Thyroid gland (tissue), 4 donors: ENCODE measurements around the gene SLC10A4. TPM values are rescaled to one million over a fixed set of nuclear protein-coding genes. Genes with fewer than 3 reads are reported as not detected.

Experiments
- DNase-seq, 2 donors: peaks; one replicate each; pipeline ENCODE4 v3.0.0-alpha.2; 2019
- H3K27ac ChIP-seq, 3 donors: fragments of 200-600 bp; sonication (generic); 1 replicate in 2 of 3; 2 replicates in 1 of 3; pipeline ENCODE4 v1.5.1; 2016 to 2019; ENCODE audit warnings: mild to moderate bottlenecking in 1 of 3, moderate library complexity in 1 of 3
- H3K27me3 ChIP-seq: fragments of 200-600 bp; sonication (generic); one replicate; pipeline ENCODE4 v1.5.1; 2019
- H3K36me3 ChIP-seq, 2 donors: fragments of 200-600 bp; sonication (generic); one replicate each; pipeline ENCODE4 v1.5.1; 2016 to 2019
- H3K4me1 ChIP-seq, 2 donors: fragments of 200-600 bp; sonication (generic); one replicate each; pipeline ENCODE4 v1.5.1; 2017 to 2019
- H3K4me3 ChIP-seq, 3 donors: fragments of 200-600 bp; sonication (generic); replicated peaks in 1 of 3; 1 replicate in 2 of 3; 2 replicates in 1 of 3; pipeline ENCODE4 v1.5.1; 2016; ENCODE audit warnings: mild to moderate bottlenecking in 1 of 3
- H3K9me3 ChIP-seq: fragments of 200-600 bp; sonication (generic); one replicate; pipeline ENCODE4 v1.5.1; 2017
- POLR2A ChIP-seq, 2 donors: fragments of 450-650 bp; IDR thresholded peaks; one replicate each; pipeline ENCODE4 v1.6.1; 2017; ENCODE audit warnings: antibody characterized with exemption in 2 of 2, mild to moderate bottlenecking in 2 of 2, moderate library complexity in 1 of 2
- WGBS, 2 donors: methylation state at CpG; one replicate each; pipeline ENCODE4 v1.1.5; 2017; 5-methylcytosine and 5-hydroxymethylcytosine counted together
- intact Hi-C: fragments of 100-400 bp; cut with DNase I; formaldehyde crosslinking; loops from one replicate; pipeline ENCODE4 v1.15.1; 2023
- total RNA-seq, 4 donors: library from RNA; depleted of rRNA; stranded (reverse); fragments of >200 nt; gene quantifications; one replicate each; pipeline ENCODE4 v1.2.3, GENCODE V29; 2016
- TF ChIP-seq, protein P1 (sequence below), 6 experiments: fragments of 200-600 bp in 3 of 6; fragments of 450-650 bp in 3 of 6; sonication (generic) in 3 of 6; IDR thresholded peaks; one replicate each; pipeline ENCODE4 v1.5.1; 2016 to 2019; ENCODE audit warnings: antibody characterized with exemption in 6 of 6, mild to moderate bottlenecking in 2 of 6, inconsistent platforms in 1 of 6, moderate library complexity in 1 of 6

Gene SLC10A4
- total RNA-seq, 4 donors from 2014 or later: 0.13 TPM; not detected in 3

DNA sequence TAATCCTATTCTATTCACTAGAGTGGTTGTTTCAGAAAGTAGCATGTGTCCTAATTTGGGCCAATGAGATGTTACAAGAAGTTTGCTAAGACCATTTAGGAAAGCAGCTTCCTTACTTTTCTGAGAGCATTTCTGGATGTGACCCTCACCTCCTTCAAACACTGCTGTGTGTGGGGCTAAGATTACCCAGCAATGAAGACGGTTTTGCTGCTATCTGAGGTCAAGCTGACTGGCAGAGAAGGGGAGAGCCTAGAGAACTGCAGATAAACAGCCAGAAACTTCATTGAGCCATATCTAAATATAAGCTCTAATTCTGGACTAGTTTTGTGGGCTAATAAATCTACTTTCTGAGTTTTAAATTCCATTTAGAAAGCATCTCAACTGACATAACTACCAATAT is 43.3 kb downstream of the SLC10A4 start:
- 92 to 100% methylated on average over 1 of the region's 1 CpG for WGBS, 2 donors
- no peaks in the 10 kb centered on the region for H3K27me3 ChIP-seq
- intact Hi-C loops: no loop called here
- no peak for DNase-seq
- H3K27ac ChIP-seq: no peak overlapping the region
- no peaks in the 10 kb centered on the region for H3K9me3 ChIP-seq
- no peaks in the 10 kb centered on the region for H3K4me1 ChIP-seq
- H3K36me3 ChIP-seq: peaks cover 44 to 50% of the 10 kb centered on the region in 2 donors
- H3K4me3 ChIP-seq: no peak overlapping the region
- TF ChIP-seq POLR2A (IDR thresholded peaks at IDR 0.05): no peak
- TF ChIP-seq, protein P1, sequence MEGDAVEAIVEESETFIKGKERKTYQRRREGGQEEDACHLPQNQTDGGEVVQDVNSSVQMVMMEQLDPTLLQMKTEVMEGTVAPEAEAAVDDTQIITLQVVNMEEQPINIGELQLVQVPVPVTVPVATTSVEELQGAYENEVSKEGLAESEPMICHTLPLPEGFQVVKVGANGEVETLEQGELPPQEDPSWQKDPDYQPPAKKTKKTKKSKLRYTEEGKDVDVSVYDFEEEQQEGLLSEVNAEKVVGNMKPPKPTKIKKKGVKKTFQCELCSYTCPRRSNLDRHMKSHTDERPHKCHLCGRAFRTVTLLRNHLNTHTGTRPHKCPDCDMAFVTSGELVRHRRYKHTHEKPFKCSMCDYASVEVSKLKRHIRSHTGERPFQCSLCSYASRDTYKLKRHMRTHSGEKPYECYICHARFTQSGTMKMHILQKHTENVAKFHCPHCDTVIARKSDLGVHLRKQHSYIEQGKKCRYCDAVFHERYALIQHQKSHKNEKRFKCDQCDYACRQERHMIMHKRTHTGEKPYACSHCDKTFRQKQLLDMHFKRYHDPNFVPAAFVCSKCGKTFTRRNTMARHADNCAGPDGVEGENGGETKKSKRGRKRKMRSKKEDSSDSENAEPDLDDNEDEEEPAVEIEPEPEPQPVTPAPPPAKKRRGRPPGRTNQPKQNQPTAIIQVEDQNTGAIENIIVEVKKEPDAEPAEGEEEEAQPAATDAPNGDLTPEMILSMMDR (IDR thresholded peaks at IDR 0.05): no peak

DNA sequence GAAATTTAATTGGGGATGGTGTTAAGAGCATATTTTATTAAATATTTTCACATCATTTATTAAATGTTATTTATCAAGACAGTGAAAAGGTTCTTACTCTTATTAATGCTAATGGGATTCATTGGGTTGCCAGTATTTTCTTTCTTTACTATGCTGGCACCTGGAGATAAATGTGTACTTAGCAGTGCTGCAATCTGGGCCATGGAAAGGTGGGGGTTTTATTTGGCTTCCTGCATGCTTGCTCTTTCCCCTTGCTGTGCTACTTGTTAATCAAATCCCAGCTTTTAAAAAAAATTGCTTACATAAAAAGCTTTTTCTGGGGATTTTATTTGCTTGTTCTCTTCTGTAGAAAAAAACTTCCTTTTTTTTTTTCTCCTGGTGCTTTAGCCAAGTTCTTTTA is 55.2 kb downstream of the SLC10A4 start:
- H3K27ac ChIP-seq: no peak overlapping the region
- peaks cover 16 to 21% of the 10 kb centered on the region in 2 donors for H3K36me3 ChIP-seq
- TF ChIP-seq, protein P1 (IDR thresholded peaks at IDR 0.05): no peak
- TF ChIP-seq POLR2A (IDR thresholded peaks at IDR 0.05): no peak
- peaks cover 3 to 5% of the 10 kb centered on the region in 2 donors for H3K4me1 ChIP-seq
- intact Hi-C loops: no loop called here
- no peaks in the 10 kb centered on the region for H3K27me3 ChIP-seq
- no peak overlapping the region for H3K4me3 ChIP-seq
- DNase-seq: no peak
- no peaks in the 10 kb centered on the region for H3K9me3 ChIP-seq

Other genes with a start within 250 kb of the SLC10A4 start
- gene TEC, start 213.5 kb upstream of the SLC10A4 start, total RNA-seq: 10 to 100 TPM in 1 of 4 donors, 1 to 10 TPM in 3; 3.6 to 12.7 (median 3.9) TPM
- 100 to 1,000 TPM in 1 of 4 donors, 10 to 100 TPM in 3; 40.8 to 191 (median 82.5) TPM for gene SLAIN2, start 141.8 kb upstream of the SLC10A4 start, total RNA-seq
- gene ZAR1, start 6.9 kb downstream of the SLC10A4 start, total RNA-seq: not detected